ENCODE measurements around the gene ART4. TPM values are rescaled to one million over a fixed set of nuclear protein-coding genes. Genes with fewer than 3 reads are reported as not detected.

ART4 gene
- total RNA-seq, 2 donors from 2014 or later = 12.1 to 25.9 TPM

DNA sequence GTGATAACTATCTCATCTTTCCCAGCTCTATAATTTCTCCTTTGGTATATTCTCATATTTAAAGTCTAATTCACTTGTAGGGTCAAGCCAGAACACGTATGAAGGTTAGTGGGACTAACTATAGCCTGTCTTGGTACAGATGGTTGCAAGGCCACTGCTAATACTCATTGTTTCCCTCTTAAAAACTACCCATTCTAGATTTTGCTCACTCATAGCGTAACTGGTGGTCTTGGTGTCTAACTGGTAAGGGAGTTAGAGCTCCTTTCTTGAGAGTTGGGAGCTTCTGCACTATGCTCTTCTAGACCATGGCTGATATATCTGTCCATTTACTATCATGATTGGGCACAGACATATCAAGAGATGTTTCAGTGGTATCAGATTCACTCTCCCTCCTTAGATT is 33.5 kb upstream of the ART4 start:
- no peak for DNase-seq (ENCODE audit: low spot score)
- no peaks in the 10 kb centered on the region for H3K4me1 ChIP-seq

DNA sequence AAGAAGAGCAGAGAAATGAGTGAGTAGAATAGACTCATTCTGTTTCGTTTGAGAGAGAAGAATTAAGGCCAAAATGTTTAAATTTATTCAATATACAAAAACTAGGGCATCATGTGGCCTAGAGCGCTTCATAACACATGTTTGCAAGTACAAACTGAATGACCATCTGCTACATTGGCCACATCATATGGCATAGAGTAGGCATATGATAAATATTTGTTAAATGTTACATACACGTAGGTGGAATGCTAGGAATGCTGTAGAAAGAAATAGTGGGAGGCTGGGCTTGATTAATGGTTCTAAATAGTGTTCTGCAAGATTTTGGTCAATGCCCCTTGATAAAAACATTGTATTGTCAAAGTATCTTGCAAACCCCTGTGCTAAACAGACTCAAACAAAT is 31.6 kb upstream of the ART4 start:
- Histone ChIP-seq H3K27ac (no peak overlapping the region), H3K4me3 (no peak overlapping the region), H3K4me1 (no peaks in the 10 kb centered on the region), H3K27me3 (no peaks in the 10 kb centered on the region), H3K9me3 (no peaks in the 10 kb centered on the region), H3K36me3 (no peaks in the 10 kb centered on the region)
- TF ChIP-seq, protein P1, sequence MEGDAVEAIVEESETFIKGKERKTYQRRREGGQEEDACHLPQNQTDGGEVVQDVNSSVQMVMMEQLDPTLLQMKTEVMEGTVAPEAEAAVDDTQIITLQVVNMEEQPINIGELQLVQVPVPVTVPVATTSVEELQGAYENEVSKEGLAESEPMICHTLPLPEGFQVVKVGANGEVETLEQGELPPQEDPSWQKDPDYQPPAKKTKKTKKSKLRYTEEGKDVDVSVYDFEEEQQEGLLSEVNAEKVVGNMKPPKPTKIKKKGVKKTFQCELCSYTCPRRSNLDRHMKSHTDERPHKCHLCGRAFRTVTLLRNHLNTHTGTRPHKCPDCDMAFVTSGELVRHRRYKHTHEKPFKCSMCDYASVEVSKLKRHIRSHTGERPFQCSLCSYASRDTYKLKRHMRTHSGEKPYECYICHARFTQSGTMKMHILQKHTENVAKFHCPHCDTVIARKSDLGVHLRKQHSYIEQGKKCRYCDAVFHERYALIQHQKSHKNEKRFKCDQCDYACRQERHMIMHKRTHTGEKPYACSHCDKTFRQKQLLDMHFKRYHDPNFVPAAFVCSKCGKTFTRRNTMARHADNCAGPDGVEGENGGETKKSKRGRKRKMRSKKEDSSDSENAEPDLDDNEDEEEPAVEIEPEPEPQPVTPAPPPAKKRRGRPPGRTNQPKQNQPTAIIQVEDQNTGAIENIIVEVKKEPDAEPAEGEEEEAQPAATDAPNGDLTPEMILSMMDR (IDR thresholded peaks at IDR 0.05) = no peak
- DNase-seq (ENCODE audit: low spot score) = no peak

More for the DNA sequence above, 33.5 kb upstream of the ART4 start:
- TF ChIP-seq, protein P1 (IDR thresholded peaks at IDR 0.05) = no peak
- no peak overlapping the region for H3K4me3 ChIP-seq
- H3K36me3 ChIP-seq = no peaks in the 10 kb centered on the region
- H3K27ac ChIP-seq = no peak overlapping the region
- no peaks in the 10 kb centered on the region for H3K9me3 ChIP-seq
- no peaks in the 10 kb centered on the region for H3K27me3 ChIP-seq

DNA sequence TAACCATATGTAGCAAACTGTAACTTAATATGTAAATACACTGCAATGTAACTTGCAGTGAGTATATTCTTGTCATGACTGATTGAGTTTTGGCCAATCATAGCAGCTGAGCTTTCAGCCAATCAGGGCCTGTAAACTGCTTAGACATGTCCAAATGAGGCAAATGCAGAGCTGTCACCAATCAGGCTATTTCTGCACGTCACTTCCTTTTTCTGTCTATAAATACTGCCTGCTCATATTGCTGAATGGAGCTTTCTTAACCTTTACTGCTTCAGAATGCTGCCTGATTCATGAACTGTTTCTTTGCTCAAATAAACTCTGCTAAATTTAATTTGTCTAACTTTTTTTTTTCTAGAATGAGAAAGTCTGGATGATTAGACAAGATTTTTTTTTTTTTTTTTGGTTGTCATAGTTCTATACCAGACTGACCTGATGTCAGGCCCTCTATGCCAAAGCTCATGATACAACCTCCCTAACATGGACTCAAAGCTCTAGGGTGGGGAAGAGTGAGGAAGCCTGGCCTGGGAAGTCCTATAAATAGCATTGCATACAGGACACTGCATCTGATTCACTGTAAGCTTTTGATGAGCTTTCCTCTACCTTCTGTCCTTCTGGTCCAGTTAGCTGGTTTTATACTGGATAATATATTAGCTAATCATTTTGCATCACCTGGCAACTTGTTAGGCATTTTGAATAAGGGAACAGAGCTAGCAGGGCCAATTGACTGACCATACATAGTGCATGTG is 30.3 kb upstream of the ART4 start:
- H3K27ac ChIP-seq = no peak overlapping the region
- no peak overlapping the region for H3K4me3 ChIP-seq
- no peaks in the 10 kb centered on the region for H3K27me3 ChIP-seq
- DNase-seq (ENCODE audit: low spot score) = no peak
- TF ChIP-seq, protein P1 (IDR thresholded peaks at IDR 0.05) = no peak
- H3K36me3 ChIP-seq = no peaks in the 10 kb centered on the region
- H3K9me3 ChIP-seq = no peaks in the 10 kb centered on the region
- no peaks in the 10 kb centered on the region for H3K4me1 ChIP-seq

DNA sequence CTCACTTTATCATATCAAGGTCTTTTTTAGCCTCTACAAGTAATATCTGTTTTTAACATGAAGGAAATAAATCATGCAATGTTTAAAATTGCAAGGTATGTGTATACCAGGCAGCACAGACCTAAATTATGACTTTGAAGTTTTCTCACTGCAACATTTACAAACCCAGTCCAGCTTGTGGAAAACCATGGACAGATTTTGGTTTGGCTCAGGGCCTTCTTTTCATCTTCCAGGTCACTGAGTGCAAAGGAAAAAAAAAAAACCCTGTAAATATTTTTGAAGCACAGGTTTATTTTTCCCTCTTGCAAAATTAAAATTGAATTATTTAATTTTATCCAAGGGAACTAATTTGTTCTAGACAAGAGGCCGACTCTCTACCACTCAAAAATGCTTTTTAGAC is 28.6 kb upstream of the ART4 start:
- Histone ChIP-seq H3K36me3 (no peaks in the 10 kb centered on the region), H3K27ac (no peak overlapping the region), H3K4me1 (no peaks in the 10 kb centered on the region), H3K4me3 (no peak overlapping the region), H3K27me3 (no peaks in the 10 kb centered on the region), H3K9me3 (no peaks in the 10 kb centered on the region)
- DNase-seq (ENCODE audit: low spot score) = no peak
- TF ChIP-seq, protein P1 (IDR thresholded peaks at IDR 0.05) = no peak

DNA sequence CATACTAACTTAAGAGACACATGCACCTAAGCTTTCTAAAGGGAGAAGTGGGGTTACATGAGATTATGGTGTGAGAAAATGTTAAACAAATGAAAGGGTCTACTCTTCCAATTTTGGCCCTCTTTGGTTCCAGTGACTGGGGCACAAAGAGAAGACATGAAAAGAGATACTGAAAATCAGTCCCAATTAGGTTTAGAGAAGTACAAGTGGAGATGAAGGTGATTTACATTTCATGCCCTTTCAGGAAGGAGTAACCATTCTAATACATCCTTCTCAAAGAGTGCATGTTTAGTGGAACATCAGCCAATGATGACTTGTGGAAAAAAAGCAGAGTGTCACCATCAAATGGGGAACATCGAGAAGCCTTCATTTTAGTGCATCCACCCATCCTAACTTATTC is 27.9 kb upstream of the ART4 start:
- TF ChIP-seq, protein P1 (IDR thresholded peaks at IDR 0.05) = no peak
- no peak for DNase-seq (ENCODE audit: low spot score)
- Histone ChIP-seq H3K4me3 (no peak overlapping the region), H3K4me1 (no peaks in the 10 kb centered on the region), H3K36me3 (no peaks in the 10 kb centered on the region), H3K9me3 (no peaks in the 10 kb centered on the region), H3K27me3 (no peaks in the 10 kb centered on the region), H3K27ac (no peak overlapping the region)

All from right atrium auricular region (tissue), 2 donors.